ENCODE measurements around the gene PTCH1. TPM values are rescaled to one million over a fixed set of nuclear protein-coding genes. Genes with fewer than 3 reads are reported as not detected.

PTCH1 gene
- total RNA-seq, 2 donors from 2014 or later, result 8.3 to 47.5 TPM

DNA sequence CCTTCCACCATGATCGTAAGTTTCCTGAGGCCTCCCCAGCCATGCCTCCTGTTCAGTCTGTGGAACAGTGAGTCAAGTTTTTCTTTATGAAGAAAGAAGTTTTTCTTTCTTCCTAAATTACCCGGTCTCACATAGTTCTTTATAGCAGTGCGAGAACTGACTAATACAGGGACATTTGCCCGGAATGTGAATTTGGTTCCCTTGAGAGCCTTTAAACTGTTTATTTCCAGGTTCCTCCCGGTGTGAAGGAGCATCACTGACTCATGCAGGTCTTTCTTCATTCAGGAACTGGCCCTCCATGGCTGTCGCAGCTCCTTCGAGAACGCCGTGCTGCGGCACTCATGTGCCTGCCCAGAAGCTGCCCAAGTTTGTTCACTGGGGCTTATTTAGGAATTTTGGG lies 87.7 kb downstream of the PTCH1 start:
- ATAC-seq (no peak), DNase-seq (no peak)
- Histone ChIP-seq H3K4me1 (peaks cover 14% of the 10 kb centered on the region), H3K27me3 (no peaks in the 10 kb centered on the region), H3K36me3 (replicated peaks in 1 of 2; ENCODE audit: insufficient read depth in 1 of 2, low read depth in 2 of 2) (no peaks in the 10 kb centered on the region), H3K27ac (no peak overlapping the region), H3K9me3 (no peaks in the 10 kb centered on the region), H3K4me3 (no peak overlapping the region)
- 87 to 92% methylated on average over 10 of the region's 10 CpGs for WGBS, 2 donors
- intact Hi-C loops (cut with DNase I), result no loop called here
- TF ChIP-seq, protein P1, sequence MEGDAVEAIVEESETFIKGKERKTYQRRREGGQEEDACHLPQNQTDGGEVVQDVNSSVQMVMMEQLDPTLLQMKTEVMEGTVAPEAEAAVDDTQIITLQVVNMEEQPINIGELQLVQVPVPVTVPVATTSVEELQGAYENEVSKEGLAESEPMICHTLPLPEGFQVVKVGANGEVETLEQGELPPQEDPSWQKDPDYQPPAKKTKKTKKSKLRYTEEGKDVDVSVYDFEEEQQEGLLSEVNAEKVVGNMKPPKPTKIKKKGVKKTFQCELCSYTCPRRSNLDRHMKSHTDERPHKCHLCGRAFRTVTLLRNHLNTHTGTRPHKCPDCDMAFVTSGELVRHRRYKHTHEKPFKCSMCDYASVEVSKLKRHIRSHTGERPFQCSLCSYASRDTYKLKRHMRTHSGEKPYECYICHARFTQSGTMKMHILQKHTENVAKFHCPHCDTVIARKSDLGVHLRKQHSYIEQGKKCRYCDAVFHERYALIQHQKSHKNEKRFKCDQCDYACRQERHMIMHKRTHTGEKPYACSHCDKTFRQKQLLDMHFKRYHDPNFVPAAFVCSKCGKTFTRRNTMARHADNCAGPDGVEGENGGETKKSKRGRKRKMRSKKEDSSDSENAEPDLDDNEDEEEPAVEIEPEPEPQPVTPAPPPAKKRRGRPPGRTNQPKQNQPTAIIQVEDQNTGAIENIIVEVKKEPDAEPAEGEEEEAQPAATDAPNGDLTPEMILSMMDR (IDR thresholded peaks at IDR 0.05), result no peak
- no peak for TF ChIP-seq POLR2A (IDR thresholded peaks at IDR 0.05)

DNA sequence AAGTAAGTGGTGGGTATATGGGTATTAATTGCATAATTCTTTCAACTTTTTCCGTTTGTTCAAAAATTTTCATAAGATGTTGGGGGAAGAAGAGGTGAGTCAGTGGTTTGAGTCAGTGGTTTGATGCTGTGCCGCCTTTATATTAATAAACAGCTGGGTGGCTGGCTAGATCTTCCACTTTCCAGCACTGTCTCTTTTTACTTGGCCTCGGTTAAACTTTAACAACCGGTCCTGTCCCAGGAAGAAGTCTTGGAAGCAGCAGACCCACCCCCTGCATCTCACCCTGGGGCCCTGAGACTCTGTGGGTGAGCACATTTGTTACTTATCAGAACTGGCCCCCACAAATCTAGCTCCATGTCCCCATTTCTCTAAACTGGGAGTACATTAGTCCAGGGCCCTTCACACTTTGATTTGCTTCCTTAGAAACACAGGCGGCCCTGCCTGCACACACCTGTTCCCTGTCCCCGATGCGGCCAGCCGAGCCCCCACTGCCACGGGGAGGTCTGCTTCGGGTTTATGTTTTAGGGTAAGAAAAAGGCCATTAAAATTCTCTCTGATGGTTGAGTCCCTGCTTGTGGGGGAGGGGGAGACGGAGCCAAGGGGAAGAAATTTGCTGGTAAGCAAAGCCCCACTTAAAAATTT lies 90.7 kb downstream of the PTCH1 start:
- peak overlapping the region; percentile 73 to 92 (median 82) for H3K27ac ChIP-seq
- peak overlapping the region in 1 of 2 donors; percentile 28 for H3K4me3 ChIP-seq
- intact Hi-C loops (cut with DNase I), result no loop called here
- DNase-seq (peak; percentile 29 to 59 (median 32)), ATAC-seq (peak; percentile 30)
- no peak for TF ChIP-seq POLR2A (IDR thresholded peaks at IDR 0.05)
- TF ChIP-seq, protein P1 (IDR thresholded peaks at IDR 0.05), result no peak
- H3K27me3 ChIP-seq, result no peaks in the 10 kb centered on the region
- 9% methylated on average over 11 of the region's 11 CpGs for WGBS, 2 donors
- peaks cover 14% of the 10 kb centered on the region for H3K4me1 ChIP-seq
- H3K9me3 ChIP-seq, result peaks cover 0 to 9% (median 0%) of the 10 kb centered on the region in 3 donors
- H3K36me3 ChIP-seq (replicated peaks in 1 of 2; ENCODE audit: insufficient read depth in 1 of 2, low read depth in 2 of 2), result peaks cover 0 to 1% of the 10 kb centered on the region in 2 donors

DNA sequence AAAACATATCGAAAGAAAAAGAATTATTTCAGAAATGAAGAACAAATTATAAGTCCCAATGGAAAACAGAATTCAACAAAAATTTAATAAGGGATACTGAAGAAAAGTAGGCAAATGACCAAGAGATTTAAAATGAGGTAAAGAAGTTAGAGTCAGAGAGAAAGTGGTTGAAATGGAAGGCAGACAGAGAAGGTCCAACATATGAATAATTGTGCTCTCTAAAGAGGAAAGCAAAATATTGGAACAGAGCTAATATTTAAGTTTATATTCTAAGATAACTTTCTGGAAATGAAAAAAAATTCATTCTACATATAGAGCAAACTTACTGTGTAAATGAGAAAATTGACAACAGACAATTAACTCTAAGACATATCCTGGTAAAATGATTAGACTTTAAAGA lies 94.1 kb downstream of the PTCH1 start:
- Histone ChIP-seq H3K27me3 (no peaks in the 10 kb centered on the region), H3K27ac (no peak overlapping the region), H3K9me3 (peaks cover 0 to 9% (median 0%) of the 10 kb centered on the region in 3 donors), H3K4me3 (no peak overlapping the region), H3K4me1 (peaks cover 14% of the 10 kb centered on the region), H3K36me3 (replicated peaks in 1 of 2; ENCODE audit: insufficient read depth in 1 of 2, low read depth in 2 of 2) (peaks cover 0 to 1% of the 10 kb centered on the region in 2 donors)
- ATAC-seq, result no peak
- no peak for TF ChIP-seq POLR2A (IDR thresholded peaks at IDR 0.05)
- TF ChIP-seq, protein P1 (IDR thresholded peaks at IDR 0.05), result no peak
- no peak for DNase-seq
- intact Hi-C loops (cut with DNase I), result no loop called here
- WGBS, 2 donors, result 92 to 93% methylated on average over 1 of the region's 1 CpG

DNA sequence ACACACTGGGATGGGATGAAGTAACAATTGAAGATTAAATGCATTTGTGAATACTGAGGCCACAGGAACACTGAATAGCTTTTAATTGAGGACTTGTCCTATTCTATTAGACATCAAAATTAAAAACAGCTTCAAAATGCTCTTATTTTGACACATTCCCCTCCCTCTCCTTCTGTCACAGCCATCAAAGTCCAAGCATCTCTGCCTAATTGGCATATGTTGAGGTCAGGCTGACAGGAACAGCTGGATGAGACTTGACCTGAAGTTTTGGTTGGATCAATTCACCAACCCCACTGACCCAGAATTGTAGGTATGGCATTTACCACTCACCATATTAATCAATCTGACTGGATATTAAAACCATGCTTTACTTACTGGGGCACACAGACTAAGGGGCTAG lies 96.3 kb downstream of the PTCH1 start:
- H3K36me3 ChIP-seq (replicated peaks in 1 of 2; ENCODE audit: insufficient read depth in 1 of 2, low read depth in 2 of 2), result peaks cover 0 to 1% of the 10 kb centered on the region in 2 donors
- H3K27ac ChIP-seq, result no peak overlapping the region
- H3K4me1 ChIP-seq, result peaks cover 4% of the 10 kb centered on the region
- H3K9me3 ChIP-seq, result peaks cover 0 to 9% (median 0%) of the 10 kb centered on the region in 3 donors
- no peak overlapping the region for H3K4me3 ChIP-seq
- DNase-seq, result no peak
- intact Hi-C loops (cut with DNase I), result no loop called here
- no peak for ATAC-seq
- TF ChIP-seq POLR2A (IDR thresholded peaks at IDR 0.05), result no peak
- TF ChIP-seq, protein P1 (IDR thresholded peaks at IDR 0.05), result no peak
- no peaks in the 10 kb centered on the region for H3K27me3 ChIP-seq

DNA sequence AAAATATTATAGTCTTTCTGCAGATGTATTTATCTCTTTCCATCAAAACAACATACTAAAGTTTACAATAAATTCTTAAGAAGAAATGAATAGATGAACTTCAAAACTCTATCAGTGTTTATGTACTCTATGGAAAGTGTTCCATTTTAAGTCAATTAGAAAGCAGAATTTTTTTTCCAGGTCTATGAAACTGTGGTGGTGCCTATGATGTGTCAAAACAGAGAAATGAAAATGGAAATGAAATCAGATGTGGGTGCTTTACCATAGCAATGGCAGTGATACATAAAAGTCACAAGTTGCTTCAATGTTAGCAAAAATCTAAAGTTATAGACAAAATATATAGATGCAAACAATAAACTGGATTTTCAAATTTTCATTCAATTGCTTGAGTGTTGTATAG lies 97.3 kb downstream of the PTCH1 start:
- intact Hi-C loops (cut with DNase I), result no loop called here
- Histone ChIP-seq H3K27ac (no peak overlapping the region), H3K4me1 (no peaks in the 10 kb centered on the region), H3K27me3 (no peaks in the 10 kb centered on the region), H3K9me3 (peaks cover 0 to 9% (median 0%) of the 10 kb centered on the region in 3 donors), H3K36me3 (replicated peaks in 1 of 2; ENCODE audit: insufficient read depth in 1 of 2, low read depth in 2 of 2) (peaks cover 0 to 1% of the 10 kb centered on the region in 2 donors), H3K4me3 (no peak overlapping the region)
- DNase-seq (no peak), ATAC-seq (no peak)
- TF ChIP-seq, protein P1 (IDR thresholded peaks at IDR 0.05), result no peak
- TF ChIP-seq POLR2A (IDR thresholded peaks at IDR 0.05), result no peak
